H54 (cell line): ENCODE measurements around the gene SERPINB11.
"Not testable (repeated sequence)": the region's sequence is repeated elsewhere in the genome, so short reads cannot be mapped to it uniquely, and the experiment has no call there.

ENCODE experiments used
- DNase-seq: peaks from one replicate; pipeline ENCODE4 v3.0.0; 2011; ENCODE audit warnings: low spot score, mixed read lengths; ENCODE audit not compliant: insufficient read length
- FAIRE-seq: peaks from 3 replicates; lab custom pipeline; 2011; peaks lifted over from hg19 to GRCh38; lab: Jason Lieb, UNC
- POLR2A ChIP-seq: IDR thresholded peaks from 2 replicates; pipeline ENCODE4 v1.6.1; 2011; ENCODE audit warnings: low read depth, mild to moderate bottlenecking, low read length

Gene SERPINB11

GRCh38 chr18:63702660-63703059, at the start of gene SERPINB11:
Gene SERPINB11 (plus strand): TSS chr18:63702960. CDS start chr18:63710194, 7,234 bp downstream.
- FAIRE-seq (no peak), DNase-seq (no peak)
- TF ChIP-seq POLR2A = no peak

- not testable (repeated sequence) for DNase-seq
- FAIRE-seq = peak; percentile 97
Observed at GRCh38 chr18:63658920-63659319, 43.8 kb upstream of the SERPINB11 start.

- not testable (repeated sequence) for DNase-seq, FAIRE-seq
Observed at GRCh38 chr18:63661750-63662149, 41.0 kb upstream of the SERPINB11 start, which contains the start of gene SERPINB3. Gene SERPINB3 (minus strand): TSS chr18:63661893. CDS start chr18:63661216, 677 bp downstream.

- no peak for DNase-seq
- TF ChIP-seq POLR2A = no peak
- FAIRE-seq = no peak
Observed at GRCh38 chr18:63664571-63664970, 38.2 kb upstream of the SERPINB11 start.

- FAIRE-seq (no peak), DNase-seq (no peak)
- TF ChIP-seq POLR2A = no peak
Observed at GRCh38 chr18:63676526-63677323, 26.0 kb upstream of the SERPINB11 start.

- FAIRE-seq (no peak), DNase-seq (no peak)
- TF ChIP-seq POLR2A = no peak
Observed at GRCh38 chr18:63677500-63678225, 25.1 kb upstream of the SERPINB11 start.

- TF ChIP-seq POLR2A = no peak
- DNase-seq (no peak), FAIRE-seq (no peak)
Observed at GRCh38 chr18:63679820-63680606, 22.7 kb upstream of the SERPINB11 start.

GRCh38 chr18:63681449-63682340, 21.1 kb upstream of the SERPINB11 start:
- FAIRE-seq = no peak
- DNase-seq = no peak
- no peak for TF ChIP-seq POLR2A

- DNase-seq (peak; percentile 37), FAIRE-seq (peak; percentile 62)
- TF ChIP-seq POLR2A = no peak
Observed at GRCh38 chr18:63683152-63683551, 19.6 kb upstream of the SERPINB11 start.

GRCh38 chr18:63683890-63684289, 18.9 kb upstream of the SERPINB11 start:
- FAIRE-seq (no peak), DNase-seq (no peak)
- TF ChIP-seq POLR2A = no peak

- TF ChIP-seq POLR2A = no peak
- no peak for DNase-seq
- FAIRE-seq = no peak
Observed at GRCh38 chr18:63684718-63685117, 18.0 kb upstream of the SERPINB11 start.

- FAIRE-seq (no peak), DNase-seq (no peak)
- TF ChIP-seq POLR2A = no peak
Observed at GRCh38 chr18:63686871-63687270, 15.9 kb upstream of the SERPINB11 start.

GRCh38 chr18:63689064-63689463, 13.7 kb upstream of the SERPINB11 start:
- no peak for FAIRE-seq
- DNase-seq = no peak
- no peak for TF ChIP-seq POLR2A
